H9 (cell line): ENCODE results near the gene CEMIP. TPM values are rescaled to one million over a fixed set of nuclear protein-coding genes. Genes with fewer than 3 reads are reported as not detected.

Experiments
- DNase-seq: peaks from one replicate; pipeline ENCODE4 v3.0.0-alpha.2; 2017
- H2AFZ ChIP-seq: one replicate; pipeline ENCODE4 v1.6.1; 2013; ENCODE audit warnings: mild to moderate bottlenecking, low read length, control low read depth, moderate library complexity
- H2AK5ac ChIP-seq: 2 replicates; pipeline ENCODE4 v1.6.1; 2013; ENCODE audit warnings: low read length, control low read depth, mixed read lengths; ENCODE audit not compliant: insufficient read length
- H2BK120ac ChIP-seq: one replicate; pipeline ENCODE4 v1.6.1; 2013; ENCODE audit warnings: low read depth, mild to moderate bottlenecking, low read length, control low read depth, inconsistent platforms; ENCODE audit not compliant: poor library complexity, severe bottlenecking
- H2BK12ac ChIP-seq: 2 replicates; pipeline ENCODE4 v1.6.1; 2013; ENCODE audit warnings: low read length, control low read depth, mixed read lengths, low read depth; ENCODE audit not compliant: insufficient read length
- H2BK15ac ChIP-seq: 2 replicates; pipeline ENCODE4 v1.6.1; 2013; ENCODE audit warnings: low read depth, low read length, control low read depth
- H2BK20ac ChIP-seq: one replicate; pipeline ENCODE4 v1.6.1; 2013; ENCODE audit warnings: low read depth, mild to moderate bottlenecking, low read length, control low read depth, inconsistent platforms; ENCODE audit not compliant: poor library complexity, severe bottlenecking
- H2BK5ac ChIP-seq: 2 replicates; pipeline ENCODE4 v1.6.1; 2013; ENCODE audit warnings: low read length, control low read depth, mixed read lengths; ENCODE audit not compliant: insufficient read length
- H3K14ac ChIP-seq: 2 replicates; pipeline ENCODE4 v1.6.1; 2013; ENCODE audit warnings: low read length, control low read depth; ENCODE audit not compliant: insufficient read depth
- H3K18ac ChIP-seq: 2 replicates; pipeline ENCODE4 v1.6.1; 2013; ENCODE audit warnings: low read depth, mild to moderate bottlenecking, mixed read lengths, low read length, control low read depth; ENCODE audit not compliant: insufficient read length
- H3K23ac ChIP-seq: 2 replicates; pipeline ENCODE4 v1.6.1; 2013; ENCODE audit warnings: low read length, control low read depth, mixed read lengths, low read depth; ENCODE audit not compliant: insufficient read length
- H3K23me2 ChIP-seq: 2 replicates; pipeline ENCODE4 v1.6.1; 2013; ENCODE audit warnings: low read depth, mild to moderate bottlenecking, mixed read lengths, low read length, control low read depth; ENCODE audit not compliant: insufficient read length, poor library complexity, severe bottlenecking
- H3K27ac ChIP-seq: 2 replicates; pipeline ENCODE4 v1.5.1; 2013; ENCODE audit warnings: low read length, control low read depth, mixed read lengths, low read depth; ENCODE audit not compliant: insufficient read length
- H3K27me3 ChIP-seq: 2 replicates; pipeline ENCODE4 v1.6.1; 2013; ENCODE audit warnings: low read length, control low read depth, inconsistent platforms; ENCODE audit not compliant: insufficient read depth
- H3K4ac ChIP-seq: 2 replicates; pipeline ENCODE4 v1.6.1; 2013; ENCODE audit warnings: low read depth, mild to moderate bottlenecking, control low read depth, inconsistent platforms, low read length, moderate library complexity
- H3K4me1 ChIP-seq: 2 replicates; pipeline ENCODE4 v1.6.1; 2013; ENCODE audit warnings: low read length, control low read depth, inconsistent platforms; ENCODE audit not compliant: insufficient read depth
- H3K4me2 ChIP-seq: 2 replicates; pipeline ENCODE4 v1.6.1; 2013; ENCODE audit warnings: low read length, control low read depth, mixed read lengths; ENCODE audit not compliant: insufficient read length, insufficient read depth
- H3K56ac ChIP-seq: 2 replicates; pipeline ENCODE4 v1.6.1; 2013; ENCODE audit warnings: low read depth, mild to moderate bottlenecking, mixed read lengths, low read length, control low read depth; ENCODE audit not compliant: insufficient read length
- H3K79me1 ChIP-seq: 2 replicates; pipeline ENCODE4 v1.6.1; 2013; ENCODE audit warnings: low read depth, mild to moderate bottlenecking, moderate library complexity, low read length, control low read depth, inconsistent platforms; ENCODE audit not compliant: insufficient read depth, poor library complexity, severe bottlenecking
- H3K79me2 ChIP-seq: 2 replicates; pipeline ENCODE4 v1.6.1; 2013; ENCODE audit warnings: low read length, control low read depth, inconsistent platforms; ENCODE audit not compliant: insufficient read depth
- H3K9ac ChIP-seq: 2 replicates; pipeline ENCODE4 v1.6.1; 2013; ENCODE audit warnings: low read length, control low read depth, mixed read lengths; ENCODE audit not compliant: insufficient read length; ENCODE audit errors: extremely low read depth
- H3K9me3 ChIP-seq: one replicate; pipeline ENCODE4 v1.6.1; 2013; ENCODE audit warnings: low read depth, low read length, inconsistent platforms; ENCODE audit not compliant: control insufficient read depth
- H3T11ph ChIP-seq: one replicate; pipeline ENCODE4 v1.6.1; 2013; ENCODE audit warnings: mild to moderate bottlenecking, low read length, control low read depth, inconsistent platforms
- H4K20me1 ChIP-seq: one replicate; pipeline ENCODE4 v1.6.1; 2013; ENCODE audit not compliant: control insufficient read depth, insufficient read length, insufficient read depth
- H4K5ac ChIP-seq: 2 replicates; pipeline ENCODE4 v1.6.1; 2013; ENCODE audit warnings: low read depth, mild to moderate bottlenecking, mixed read lengths, low read length, control low read depth; ENCODE audit not compliant: insufficient read length
- H4K8ac ChIP-seq: replicated peaks from 2 replicates; pipeline ENCODE4 v1.6.1; 2013; ENCODE audit warnings: low read length, control low read depth, mixed read lengths, low read depth; ENCODE audit not compliant: insufficient read length
- H4K91ac ChIP-seq: 2 replicates; pipeline ENCODE4 v1.6.1; 2013; ENCODE audit warnings: low read depth, mild to moderate bottlenecking, moderate library complexity, mixed read lengths, low read length, control low read depth; ENCODE audit not compliant: insufficient read length
- H3K27ac Mint-ChIP-seq, 3 experiments: 2 replicates in 2 of 3; 3 replicates in 1 of 3; pipeline ENCODE4 v1.8.0; 2020 to 2021; ENCODE audit warnings: mixed read lengths in 3 of 3, mild to moderate bottlenecking in 1 of 3, moderate library complexity in 1 of 3
- H3K27me3 Mint-ChIP-seq: 2 replicates; pipeline ENCODE4 v1.8.0; 2021; ENCODE audit warnings: low read depth, mild to moderate bottlenecking, moderate library complexity, mixed read lengths
- H3K36me3 Mint-ChIP-seq, 3 experiments: 2 replicates in 2 of 3; 3 replicates in 1 of 3; pipeline ENCODE4 v1.8.0; 2020 to 2021; ENCODE audit warnings: low read depth in 3 of 3, mixed read lengths in 3 of 3; ENCODE audit not compliant: insufficient read depth in 1 of 3
- H3K4me1 Mint-ChIP-seq, 2 experiments: 2 replicates each; pipeline ENCODE4 v1.8.0; 2020; ENCODE audit warnings: mixed read lengths in 2 of 2
- H3K4me3 Mint-ChIP-seq, 2 experiments: 2 replicates in 1 of 2; 3 replicates in 1 of 2; pipeline ENCODE4 v1.8.0; 2020 to 2021; ENCODE audit warnings: mild to moderate bottlenecking in 2 of 2, mixed read lengths in 2 of 2, moderate library complexity in 1 of 2
- H3K9me3 Mint-ChIP-seq, 2 experiments: 2 replicates in 1 of 2; 3 replicates in 1 of 2; pipeline ENCODE4 v1.8.0; 2020; ENCODE audit warnings: mild to moderate bottlenecking in 2 of 2, mixed read lengths in 2 of 2, moderate library complexity in 1 of 2
- CTCF ChIP-seq: fragments of 200-600 bp; sonication (generic); conservative IDR thresholded peaks from 3 replicates; pipeline ENCODE4 v1.8.0; 2021; ENCODE audit warnings: antibody characterized with exemption, mild to moderate bottlenecking
- WGBS: extraction: QIAGEN DNeasy Blood & Tissue Kit; methylation state at CpG from one replicate; pipeline ENCODE4 v1.1.7; 2013; ENCODE audit warnings: missing lambda C conversion rate, low lambda C conversion rate, mixed read lengths; ENCODE audit not compliant: insufficient read length; ENCODE audit errors: extremely low coverage; 5-methylcytosine and 5-hydroxymethylcytosine counted together
- total RNA-seq: library from RNA; stranded (reverse); gene quantifications from 2 replicates; pipeline ENCODE4 v1.2.1, GENCODE V29; 2021

CEMIP gene
- total RNA-seq, 1 experiment from 2014 or later: 0.09 TPM

- no peak for DNase-seq
- no peak overlapping the region for H2BK12ac ChIP-seq
- no peak overlapping the region for H3K27ac ChIP-seq
- no peaks in the 10 kb centered on the region for H3K27me3 Mint-ChIP-seq
- H3K4me1 ChIP-seq: no peaks in the 10 kb centered on the region
- TF ChIP-seq CTCF: no peak
- no peak overlapping the region for H3K9ac ChIP-seq
- H3K27ac Mint-ChIP-seq: no peak overlapping the region
- H3K4ac ChIP-seq: no peak overlapping the region
- no peak overlapping the region for H4K8ac ChIP-seq
- H3K4me2 ChIP-seq: no peak overlapping the region
- H3K23ac ChIP-seq: no peak overlapping the region
- H3K9me3 Mint-ChIP-seq: peaks cover 12 to 14% of the 10 kb centered on the region in 2 experiments
- H3K14ac ChIP-seq: no peak overlapping the region
- no peak overlapping the region for H3K4me3 Mint-ChIP-seq
- H4K5ac ChIP-seq: no peak overlapping the region
- WGBS: no CpG with 5 or more reads among the region's 7 CpGs
- H4K20me1 ChIP-seq: no peaks in the 10 kb centered on the region
- no peaks in the 10 kb centered on the region for H3K23me2 ChIP-seq
- H3K9me3 ChIP-seq: no peaks in the 10 kb centered on the region
- no peak overlapping the region for H4K91ac ChIP-seq
- H3K36me3 Mint-ChIP-seq: peaks cover 12 to 19% (median 14%) of the 10 kb centered on the region in 3 experiments
- no peak overlapping the region for H3T11ph ChIP-seq
- H3K56ac ChIP-seq: no peak overlapping the region
- H2BK5ac ChIP-seq: no peak overlapping the region
- no peak overlapping the region for H2AFZ ChIP-seq
- H3K18ac ChIP-seq: no peak overlapping the region
- H2BK15ac ChIP-seq: no peak overlapping the region
- no peak overlapping the region for H2BK20ac ChIP-seq
- no peaks in the 10 kb centered on the region for H3K79me1 ChIP-seq
- no peaks in the 10 kb centered on the region for H3K79me2 ChIP-seq
- H3K4me1 Mint-ChIP-seq: peaks cover 19 to 30% of the 10 kb centered on the region in 2 experiments
- H2BK120ac ChIP-seq: no peak overlapping the region
- no peaks in the 10 kb centered on the region for H3K27me3 ChIP-seq
- H2AK5ac ChIP-seq: no peak overlapping the region
Observed at GRCh38 chr15:80730387-80730786, 48.8 kb upstream of the CEMIP start.
